Common myeloid progenitor, CD34-positive (primary cell): ENCODE measurements around the gene POLR1F.
"Not testable (repeated sequence)": the region's sequence is repeated elsewhere in the genome, so short reads cannot be mapped to it uniquely, and the experiment has no call there.

Source experiments
- CTCF ChIA-PET: fragments of 350-600 bp; sonication (Branson Sonifier 250); formaldehyde crosslinking; loops from one replicate; lab custom pipeline; 2021; ENCODE audit warnings: antibody characterized with exemption; lab: Charles Lee
- POLR2A ChIA-PET: fragments of 350-600 bp; sonication (Branson Sonifier 250); formaldehyde crosslinking; loops from one replicate; lab custom pipeline; 2021; ENCODE audit warnings: antibody characterized with exemption; lab: Charles Lee
- DNase-seq, 3 donors: peaks; one replicate each; pipeline versions ENCODE4 v3.0.0 to v3.0.0-alpha.2; 2013
- H3K27ac ChIP-seq, 2 experiments: 1 replicate in 1 of 2; 2 replicates in 1 of 2; pipeline ENCODE4 v1.7.0; 2013; ENCODE audit warnings: inconsistent platforms in 2 of 2, low read length in 2 of 2, mild to moderate bottlenecking in 2 of 2, low read depth in 1 of 2, moderate library complexity in 1 of 2; ENCODE audit not compliant: severe bottlenecking in 2 of 2, insufficient read depth in 1 of 2, poor library complexity in 1 of 2
- H3K27me3 ChIP-seq, 5 experiments: replicated peaks in 2 of 5; 1 replicate in 3 of 5; 2 replicates in 2 of 5; pipeline versions ENCODE4 v1.6.1 to v1.7.0; 2013; ENCODE audit warnings: low read length in 4 of 5, mild to moderate bottlenecking in 2 of 5, moderate library complexity in 2 of 5, inconsistent platforms in 1 of 5; ENCODE audit not compliant: insufficient read depth in 5 of 5, control insufficient read depth in 4 of 5
- H3K36me3 ChIP-seq, 4 experiments: 1 replicate in 2 of 4; 2 replicates in 2 of 4; pipeline versions ENCODE4 v1.6.1 to v1.7.0; 2013; ENCODE audit warnings: low read length in 3 of 4, control low read depth in 1 of 4, mild to moderate bottlenecking in 1 of 4; ENCODE audit not compliant: control insufficient read depth in 4 of 4, insufficient read depth in 4 of 4
- H3K4me1 ChIP-seq, 4 experiments: 1 replicate in 3 of 4; 2 replicates in 1 of 4; pipeline versions ENCODE4 v1.6.1 to v1.7.1; 2013; ENCODE audit warnings: low read length in 3 of 4, mild to moderate bottlenecking in 3 of 4, control low read depth in 1 of 4, inconsistent platforms in 1 of 4, moderate library complexity in 1 of 4; ENCODE audit not compliant: control insufficient read depth in 4 of 4, insufficient read depth in 4 of 4; ENCODE audit errors: control extremely low read depth in 1 of 4
- H3K4me3 ChIP-seq, 7 experiments: 1 replicate in 4 of 7; 2 replicates in 3 of 7; pipeline versions ENCODE4 v1.5.1 to v1.7.0; 2013; ENCODE audit warnings: mild to moderate bottlenecking in 7 of 7, low read length in 6 of 7, moderate library complexity in 6 of 7, inconsistent platforms in 2 of 7, low read depth in 2 of 7, control low read depth in 1 of 7; ENCODE audit not compliant: insufficient read depth in 4 of 7, control insufficient read depth in 1 of 7; ENCODE audit errors: extremely low read depth in 1 of 7
- H3K9me3 ChIP-seq, 5 experiments: 1 replicate in 4 of 5; 2 replicates in 1 of 5; pipeline versions ENCODE4 v1.6.1 to v1.7.1; 2013; ENCODE audit warnings: low read length in 4 of 5, mild to moderate bottlenecking in 2 of 5, inconsistent platforms in 1 of 5, low read depth in 1 of 5, moderate library complexity in 1 of 5; ENCODE audit not compliant: control insufficient read depth in 4 of 5, insufficient read depth in 2 of 5; ENCODE audit errors: control extremely low read depth in 1 of 5
- WGBS: methylation state at CpG from one replicate; pipeline ENCODE4 v1.1.5; 2013; ENCODE audit not compliant: insufficient coverage; 5-methylcytosine and 5-hydroxymethylcytosine counted together

The POLR1F gene

DNA sequence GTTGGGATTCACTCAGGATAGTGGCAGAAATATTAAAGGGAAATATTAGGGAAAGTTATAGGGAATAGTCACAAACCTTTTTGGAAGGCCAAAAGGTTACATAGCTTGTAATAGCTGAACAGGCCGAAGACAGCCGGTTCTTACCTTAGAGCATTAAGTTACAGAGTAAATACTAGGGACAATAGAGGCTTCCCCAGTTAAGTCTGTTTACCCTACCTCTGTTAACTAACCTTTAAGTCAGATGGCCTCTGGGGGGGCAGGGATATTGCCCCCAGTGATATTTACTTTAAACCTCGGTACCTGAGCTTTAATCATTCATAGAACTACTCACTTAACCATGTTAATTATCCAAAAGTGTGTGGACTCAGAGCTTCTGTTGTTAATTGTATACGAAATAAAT, 7.4 kb downstream of the POLR1F start:
- POLR2A ChIA-PET, result interaction anchor here (0.8 to 1.1 kb wide), 2 partner anchors 10 to 11 kb away, joined by 3 to 4 read pairs; no protein-coding TSS in a partner anchor
- H3K4me3 ChIP-seq, result no peak overlapping the region
- H3K4me1 ChIP-seq, result peaks cover 0 to 6% (median 5%) of the 10 kb centered on the region in 4 experiments
- 97% methylated on average over 3 of the region's 4 CpGs for WGBS
- H3K36me3 ChIP-seq, result peaks cover 9 to 63% (median 35%) of the 10 kb centered on the region in 4 experiments
- CTCF ChIA-PET, result interaction anchor here (1.0 kb wide), 1 partner anchor 897 kb away, joined by 3 read pairs; no protein-coding TSS in a partner anchor
- no peaks in the 10 kb centered on the region for H3K27me3 ChIP-seq
- DNase-seq, result no peak
- peaks cover 0 to 5% (median 0%) of the 10 kb centered on the region in 5 experiments for H3K9me3 ChIP-seq
- peak overlapping the region in 1 of 2 experiments; percentile 15 for H3K27ac ChIP-seq

GRCh38 chr7:19700936-19701335, 7.9 kb downstream of the POLR1F start:
- Histone ChIP-seq H3K4me3 (no peak overlapping the region), H3K27me3 (no peaks in the 10 kb centered on the region)

GRCh38 chr7:19698331-19698730, 10.5 kb downstream of the POLR1F start:
- no peak overlapping the region for H3K4me3 ChIP-seq
- ChIA-PET POLR2A (no interaction called here), CTCF (interaction anchor here (2.7 kb wide), 1 partner anchor 11 kb away, joined by 11 read pairs; the partner anchor contains the start of gene POLR1F)
- no peak for DNase-seq
- no peaks in the 10 kb centered on the region for H3K27me3 ChIP-seq
- 79% methylated on average over 2 of the region's 3 CpGs for WGBS
- H3K36me3 ChIP-seq, result peaks cover 5 to 61% (median 31%) of the 10 kb centered on the region in 4 experiments
- H3K4me1 ChIP-seq, result no peaks in the 10 kb centered on the region
- no peak overlapping the region for H3K27ac ChIP-seq
- H3K9me3 ChIP-seq, result peaks cover 0 to 5% (median 0%) of the 10 kb centered on the region in 5 experiments

More at GRCh38 chr7:19700936-19701335, 7.9 kb downstream of the POLR1F start:
- POLR2A ChIA-PET, result interaction anchor here (1.1 kb wide), 1 partner anchor 10 kb away, joined by 3 read pairs; no protein-coding TSS in a partner anchor
- CTCF ChIA-PET, result interaction anchor here (1.0 to 1.1 kb wide), 3 partner anchors 9 to 897 kb away, joined by 3 read pairs; no protein-coding TSS in a partner anchor
- Histone ChIP-seq H3K36me3 (peaks cover 9 to 66% (median 35%) of the 10 kb centered on the region in 4 experiments), H3K9me3 (peaks cover 0 to 5% (median 0%) of the 10 kb centered on the region in 5 experiments), H3K27ac (no peak overlapping the region), H3K4me1 (peaks cover 0 to 2% (median under 1%) of the 10 kb centered on the region in 4 experiments)
- no peak for DNase-seq
- no CpG with 5 or more reads among the region's 3 CpGs for WGBS

DNA sequence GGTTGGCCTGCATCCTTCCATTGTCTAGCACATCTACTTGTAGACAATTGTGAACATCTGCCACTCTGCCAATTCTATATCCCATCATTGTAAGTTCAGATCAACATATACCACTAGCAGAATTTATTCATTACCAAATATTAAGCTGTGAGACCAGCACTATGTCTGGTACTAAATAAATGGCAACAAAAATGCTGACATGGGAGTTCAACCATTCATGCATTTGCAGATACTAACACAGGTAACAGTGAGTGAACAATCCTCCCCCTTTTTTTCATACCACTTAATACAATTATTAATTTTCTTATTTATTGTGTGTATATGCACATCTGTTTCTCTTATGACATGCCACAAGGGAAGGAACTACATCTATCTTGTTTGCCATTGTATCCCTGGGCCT, 11.9 kb downstream of the POLR1F start:
- DNase-seq, result no peak
- Histone ChIP-seq H3K4me1 (no peaks in the 10 kb centered on the region), H3K27me3 (no peaks in the 10 kb centered on the region), H3K36me3 (peaks cover 5 to 50% (median 25%) of the 10 kb centered on the region in 4 experiments), H3K9me3 (peaks cover 0 to 3% (median 0%) of the 10 kb centered on the region in 5 experiments), H3K4me3 (no peak overlapping the region), H3K27ac (no peak overlapping the region)
- ChIA-PET POLR2A (no interaction called here), CTCF (interaction anchor here (0.8 kb wide), 1 partner anchor 20 kb away, joined by 3 read pairs; no protein-coding TSS in a partner anchor)

GRCh38 chr7:19692111-19692828, 16.6 kb downstream of the POLR1F start:
- H3K36me3 ChIP-seq, result peaks cover 0 to 16% (median 6%) of the 10 kb centered on the region in 4 experiments

DNA sequence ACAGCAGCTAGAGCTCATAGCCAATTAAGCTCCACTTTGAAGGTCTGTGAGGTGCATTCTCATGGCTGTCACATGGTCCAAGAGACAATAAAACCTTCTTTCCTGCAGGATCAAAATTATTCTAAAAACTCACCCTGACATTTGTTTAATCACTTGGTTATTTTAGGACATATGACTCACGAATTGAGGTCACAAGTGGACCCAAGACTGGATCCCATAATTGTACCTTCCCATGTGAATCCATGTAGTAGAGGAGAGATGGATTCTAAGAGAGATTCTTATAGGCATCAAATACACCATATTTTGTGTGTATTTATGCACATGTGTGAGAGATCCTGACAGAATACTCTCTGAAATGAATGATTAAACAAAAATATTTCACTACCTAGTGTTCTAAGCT, 18.1 kb downstream of the POLR1F start:
- DNase-seq, result no peak
- Histone ChIP-seq H3K9me3 (peaks cover 0 to 4% (median 0%) of the 10 kb centered on the region in 5 experiments), H3K27ac (no peak overlapping the region), H3K36me3 (peaks cover 0 to 2% (median 1%) of the 10 kb centered on the region in 4 experiments), H3K27me3 (no peaks in the 10 kb centered on the region), H3K4me1 (no peaks in the 10 kb centered on the region), H3K4me3 (no peak overlapping the region)
- POLR2A ChIA-PET, result interaction anchor here (1.0 kb wide), 1 partner anchor 10 kb away, joined by 3 read pairs; no protein-coding TSS in a partner anchor
- WGBS, result no CpG with 5 or more reads among the region's 1 CpG
- CTCF ChIA-PET, result no interaction called here

More at GRCh38 chr7:19692111-19692828, 16.6 kb downstream of the POLR1F start:
- no peak overlapping the region for H3K4me3 ChIP-seq
- no peaks in the 10 kb centered on the region for H3K4me1 ChIP-seq
- H3K9me3 ChIP-seq, result peaks cover 0 to 4% (median 0%) of the 10 kb centered on the region in 5 experiments
- no peaks in the 10 kb centered on the region for H3K27me3 ChIP-seq
- ChIA-PET CTCF (interaction anchor here (1.0 kb wide), 1 partner anchor 8 kb away, joined by 3 read pairs; no protein-coding TSS in a partner anchor), POLR2A (no interaction called here)
- H3K27ac ChIP-seq, result no peak overlapping the region
- WGBS, result 99% methylated on average over 14 of the region's 26 CpGs
- no peak for DNase-seq

DNA sequence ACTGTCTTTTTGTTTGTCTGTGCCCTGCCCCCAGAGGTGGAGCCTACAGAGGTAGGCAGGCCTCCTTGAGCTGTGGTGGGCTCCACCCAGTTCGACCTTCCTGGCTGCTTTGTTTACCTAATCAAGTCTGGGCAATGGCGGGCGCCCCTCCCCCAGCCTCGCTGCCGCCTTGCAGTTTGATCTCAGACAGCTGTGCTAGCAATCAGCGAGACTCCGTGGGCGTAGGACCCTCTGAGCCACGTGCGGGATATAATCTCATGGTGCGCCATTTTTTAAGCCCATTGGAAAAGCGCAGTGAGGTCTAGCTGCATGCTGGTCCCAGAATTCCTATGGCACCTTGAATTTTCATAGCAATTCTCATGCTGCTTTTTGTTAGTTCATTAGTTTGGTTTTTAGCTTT, 19.7 kb downstream of the POLR1F start:
- 91% methylated on average over 9 of the region's 12 CpGs for WGBS
- DNase-seq, H3K27me3 ChIP-seq, H3K4me1 ChIP-seq, H3K9me3 ChIP-seq, POLR2A ChIA-PET, H3K36me3 ChIP-seq, CTCF ChIA-PET, H3K4me3 ChIP-seq, H3K27ac ChIP-seq: not testable (repeated sequence)
